H1 (cell line): ENCODE results near the gene EEF1AKMT3. TPM values are rescaled to one million over a fixed set of nuclear protein-coding genes. Genes with fewer than 3 reads are reported as not detected.

ENCODE experiments used
- CTCF ChIA-PET: fragments of 300-600 bp; sonication (Branson Sonifier 250); formaldehyde crosslinking; loops from one replicate; lab custom pipeline; 2021; ENCODE audit not compliant: partially characterized antibody; lab: Charles Lee
- POLR2A ChIA-PET: fragments of 300-600 bp; sonication (Branson Sonifier 250); formaldehyde crosslinking; loops from one replicate; lab custom pipeline; 2021; ENCODE audit warnings: inconsistent platforms; ENCODE audit not compliant: partially characterized antibody; lab: Charles Lee
- DNase-seq, 2 experiments: peaks; one replicate each; pipeline versions ENCODE4 v3.0.0 to v3.0.0-alpha.2; 2010 to 2022; ENCODE audit warnings: low spot score in 2 of 2, low read depth in 1 of 2, mixed read lengths in 1 of 2
- FAIRE-seq: peaks from 2 replicates; lab custom pipeline; 2011; peaks lifted over from hg19 to GRCh38; lab: Jason Lieb, UNC
- H2AFZ ChIP-seq: 2 replicates; pipeline ENCODE4 v1.8.1; 2012; ENCODE audit warnings: low read length, inconsistent platforms
- H2AK5ac ChIP-seq: 2 replicates; pipeline ENCODE4 v1.6.1; 2013; ENCODE audit warnings: low read depth, low read length
- H2BK120ac ChIP-seq: replicated peaks from 2 replicates; pipeline ENCODE3; 2013; ENCODE audit warnings: low read depth, low read length, inconsistent platforms
- H2BK12ac ChIP-seq: 2 replicates; pipeline ENCODE4 v1.6.1; 2013; ENCODE audit warnings: low read depth, low read length
- H2BK15ac ChIP-seq: 2 replicates; pipeline ENCODE4 v1.6.1; 2013; ENCODE audit warnings: low read length
- H2BK20ac ChIP-seq: 2 replicates; pipeline ENCODE4 v1.6.1; 2013; ENCODE audit warnings: low read length
- H2BK5ac ChIP-seq: 2 replicates; pipeline ENCODE4 v1.6.1; 2013; ENCODE audit warnings: low read depth, low read length
- H3K14ac ChIP-seq: 2 replicates; pipeline ENCODE4 v1.6.1; 2013; ENCODE audit warnings: inconsistent platforms; ENCODE audit not compliant: insufficient read length
- H3K18ac ChIP-seq: 2 replicates; pipeline ENCODE4 v1.6.1; 2013; ENCODE audit warnings: low read length; ENCODE audit errors: extremely low read depth
- H3K23ac ChIP-seq: 2 replicates; pipeline ENCODE4 v1.6.1; 2013; ENCODE audit warnings: inconsistent platforms; ENCODE audit not compliant: insufficient read length
- H3K23me2 ChIP-seq: 2 replicates; pipeline ENCODE4 v1.6.1; 2013; ENCODE audit warnings: low read depth, low read length
- H3K27ac ChIP-seq: 2 replicates; pipeline ENCODE4 v1.6.1; 2011; ENCODE audit warnings: low read depth, low read length, inconsistent platforms
- H3K27me3 ChIP-seq, 4 experiments: replicated peaks in 1 of 4; 1 replicate in 1 of 4; 2 replicates in 3 of 4; pipeline versions ENCODE4 v1.6.1 to v1.8.1; 2011 to 2013; ENCODE audit warnings: low read length in 3 of 4, mild to moderate bottlenecking in 3 of 4, inconsistent platforms in 2 of 4, mixed read lengths in 2 of 4, moderate library complexity in 1 of 4; ENCODE audit not compliant: control insufficient read depth in 3 of 4, insufficient read depth in 3 of 4; ENCODE audit errors: extremely low read depth in 1 of 4
- H3K36me3 ChIP-seq, 4 experiments: 2 replicates each; pipeline versions ENCODE4 v1.6.1 to v1.8.1; 2011 to 2013; ENCODE audit warnings: mild to moderate bottlenecking in 4 of 4, low read length in 3 of 4, moderate library complexity in 2 of 4, control low read depth in 1 of 4, inconsistent platforms in 1 of 4; ENCODE audit not compliant: insufficient read depth in 4 of 4, control insufficient read depth in 2 of 4
- H3K4ac ChIP-seq: replicated peaks from 2 replicates; pipeline ENCODE3; 2013; ENCODE audit warnings: low read length, low read depth, mixed read lengths, inconsistent platforms; ENCODE audit not compliant: insufficient read length
- H3K4me1 ChIP-seq, 4 experiments: replicated peaks in 1 of 4; 1 replicate in 1 of 4; 2 replicates in 3 of 4; pipeline versions ENCODE4 v1.6.1 to v1.8.1; 2011 to 2013; ENCODE audit warnings: low read length in 3 of 4, inconsistent platforms in 2 of 4, mixed read lengths in 1 of 4; ENCODE audit not compliant: insufficient read depth in 4 of 4, control insufficient read depth in 3 of 4
- H3K4me2 ChIP-seq, 2 experiments: 2 replicates each; pipeline versions ENCODE4 v1.6.1 to v1.8.1; 2011 to 2013; ENCODE audit warnings: low read depth in 2 of 2, low read length in 2 of 2, control low read depth in 1 of 2, inconsistent platforms in 1 of 2, mild to moderate bottlenecking in 1 of 2; ENCODE audit not compliant: insufficient read depth in 1 of 2
- H3K4me3 ChIP-seq, 4 experiments: fragments of 200-600, 300-600 bp in 1 of 4; sonication (generic), shearing (Covaris generic), sonication (Bioruptor Twin) in 1 of 4; 2 replicates each; pipeline versions ENCODE4 v1.5.1 to v1.8.1; 2011 to 2016; ENCODE audit warnings: low read length in 4 of 4, low read depth in 3 of 4, control low read depth in 2 of 4, inconsistent platforms in 2 of 4, mild to moderate bottlenecking in 2 of 4, mixed read lengths in 1 of 4, moderate library complexity in 1 of 4; ENCODE audit not compliant: insufficient read depth in 2 of 4; ENCODE audit errors: extremely low read depth in 1 of 4
- H3K56ac ChIP-seq: replicated peaks from 2 replicates; pipeline ENCODE3; 2013; ENCODE audit warnings: low read depth, mild to moderate bottlenecking, mixed read lengths, low read length, inconsistent platforms; ENCODE audit not compliant: insufficient read length
- H3K79me1 ChIP-seq: 2 replicates; pipeline ENCODE4 v1.6.1; 2013; ENCODE audit warnings: low read depth, low read length, control low read depth
- H3K79me2 ChIP-seq, 2 experiments: 2 replicates each; pipeline versions ENCODE4 v1.6.1 to v1.8.1; 2012 to 2013; ENCODE audit warnings: low read length in 2 of 2, mild to moderate bottlenecking in 2 of 2, inconsistent platforms in 1 of 2; ENCODE audit not compliant: insufficient read depth in 2 of 2, control insufficient read depth in 1 of 2
- H3K9ac ChIP-seq, 4 experiments: replicated peaks in 1 of 4; 1 replicate in 1 of 4; 2 replicates in 3 of 4; pipeline versions ENCODE4 v1.6.1 to v1.8.1; 2011 to 2013; ENCODE audit warnings: low read depth in 3 of 4, low read length in 3 of 4, control low read depth in 2 of 4, mild to moderate bottlenecking in 2 of 4, moderate library complexity in 2 of 4, inconsistent platforms in 1 of 4; ENCODE audit errors: extremely low read depth in 1 of 4
- H3K9me3 ChIP-seq, 2 experiments: 2 replicates each; pipeline versions ENCODE4 v1.6.1 to v1.8.1; 2012 to 2013; ENCODE audit warnings: mild to moderate bottlenecking in 2 of 2, moderate library complexity in 2 of 2, control low read depth in 1 of 2, inconsistent platforms in 1 of 2, low read depth in 1 of 2, low read length in 1 of 2, mixed read lengths in 1 of 2; ENCODE audit not compliant: insufficient read depth in 2 of 2
- H4K20me1 ChIP-seq, 2 experiments: replicated peaks in 1 of 2; 2 replicates each; pipeline versions ENCODE3 to v1.8.1; 2011 to 2013; ENCODE audit warnings: inconsistent platforms in 2 of 2, low read length in 2 of 2, mild to moderate bottlenecking in 1 of 2; ENCODE audit not compliant: insufficient read depth in 2 of 2, control insufficient read depth in 1 of 2
- H4K5ac ChIP-seq: 2 replicates; pipeline ENCODE4 v1.6.1; 2013; ENCODE audit warnings: low read length, low read depth, mixed read lengths, inconsistent platforms; ENCODE audit not compliant: insufficient read length
- H4K8ac ChIP-seq: 2 replicates; pipeline ENCODE4 v1.8.0; 2013; ENCODE audit warnings: mild to moderate bottlenecking, moderate library complexity, low read length, inconsistent platforms; ENCODE audit not compliant: insufficient read depth; ENCODE audit errors: extremely low read depth
- H4K91ac ChIP-seq: replicated peaks from 2 replicates; pipeline ENCODE3; 2013; ENCODE audit warnings: low read length, mixed read lengths, inconsistent platforms; ENCODE audit not compliant: insufficient read length
- CBX5 ChIP-seq: fragments of 300-800, 300-1000 bp; sonication (generic); IDR thresholded peaks from 2 replicates; pipeline ENCODE4 v1.7.1; 2016; ENCODE audit warnings: antibody characterized with exemption, low read length, low read depth
- CEBPB ChIP-seq: IDR thresholded peaks from 2 replicates; pipeline ENCODE4 v1.6.1; 2012; ENCODE audit warnings: low read depth, low read length
- CTBP2 ChIP-seq: IDR thresholded peaks from 2 replicates; pipeline ENCODE4 v1.7.0; 2011; ENCODE audit warnings: borderline replicate concordance, mild to moderate bottlenecking, moderate library complexity, mixed read lengths, low read length; ENCODE audit not compliant: insufficient read depth, insufficient read length
- HDAC6 ChIP-seq: IDR thresholded peaks from one replicate; pipeline ENCODE4 v1.7.1; 2012; ENCODE audit warnings: low read depth, mild to moderate bottlenecking, inconsistent platforms, low read length, moderate library complexity
- TBP ChIP-seq: IDR thresholded peaks from 2 replicates; pipeline ENCODE4 v1.6.1; 2011; ENCODE audit warnings: low read depth, low read length, improper control_type of control experiment
- WGBS, 2 experiments: shearing (Covaris generic) in 1 of 2; methylation state at CpG; one replicate each; pipeline versions ENCODE4 v1.1.6 to v1.1.7; 2013 to 2015; ENCODE audit warnings: low lambda C conversion rate in 2 of 2, mixed read lengths in 2 of 2, inconsistent platforms in 1 of 2, low coverage in 1 of 2, missing lambda C conversion rate in 1 of 2; ENCODE audit not compliant: insufficient replicate concordance in 2 of 2, insufficient coverage in 1 of 2, insufficient read length in 1 of 2; ENCODE audit errors: extremely low coverage in 1 of 2, missing lambda C conversion rate in 1 of 2; 5-methylcytosine and 5-hydroxymethylcytosine counted together
- polyA plus RNA-seq, 7 experiments: library from polyadenylated mRNA; depleted of rRNA in 3 of 7; stranded (reverse) in 5 of 7; unstranded in 2 of 7; fragments of >200 nt in 5 of 7; fragments of 200-250 nt in 2 of 7; gene quantifications; 1 replicate in 5 of 7; 2 replicates in 1 of 7; 4 replicates in 1 of 7; pipeline versions ENCODE4 v1.2.1 to v1.2.3, GENCODE V29; 2011 to 2013; ENCODE audit warnings: missing spikeins in 2 of 7, mixed read lengths in 2 of 7
- total RNA-seq: library from RNA; stranded (reverse); fragmentation: NEBNext Ultra II Directional; extraction: Animal tissue kit (Norgen Biotek cat#: 25700); gene quantifications from 2 replicates; pipeline ENCODE4 v1.2.1, GENCODE V29; 2021

The EEF1AKMT3 gene
- total and polyA plus RNA-seq, 2 of the 8 experiments (the other 6 are each of a cell fraction or from before 2014, with no cell fraction given) = 3.1 to 4.4 TPM

GRCh38 chr12:57807285-57807684 lies 34.9 kb downstream of the EEF1AKMT3 start:
- Histone ChIP-seq H2BK20ac (no peak overlapping the region), H3K56ac (no peak overlapping the region), H3K79me2 (no peaks in the 10 kb centered on the region), H3K9ac (no peak overlapping the region), H3K36me3 (peaks cover 0 to 3% (median 0%) of the 10 kb centered on the region in 4 experiments; a peak in 3 of 8 replicates), H2AFZ (no peak overlapping the region), H2BK5ac (no peak overlapping the region), H4K5ac (no peak overlapping the region), H3K18ac (no peak overlapping the region), H3K9me3 (no peaks in the 10 kb centered on the region), H3K79me1 (no peaks in the 10 kb centered on the region), H3K4me3 (no peak overlapping the region), H3K27me3 (no peaks in the 10 kb centered on the region), H2BK12ac (no peak overlapping the region), H3K4ac (no peak overlapping the region), H3K4me2 (no peak overlapping the region), H2BK15ac (no peak overlapping the region), H3K23me2 (no peaks in the 10 kb centered on the region), H4K91ac (no peak overlapping the region), H2BK120ac (no peak overlapping the region), H3K27ac (no peak overlapping the region), H3K4me1 (peaks cover 0 to 2% (median under 1%) of the 10 kb centered on the region in 4 experiments; a peak in 1 of 7 replicates), H4K8ac (no peak overlapping the region; the same call in 1 of the 2 replicates), H3K14ac (no peak overlapping the region), H3K23ac (no peak overlapping the region), H4K20me1 (no peaks in the 10 kb centered on the region), H2AK5ac (no peak overlapping the region)
- 86% methylated on average over 9 of the region's 9 CpGs; no CpG with 5 or more reads in 1 of the 2 experiments for WGBS, 2 experiments
- ChIA-PET POLR2A (interaction anchor here (0.9 to 1.8 kb wide), 9 partner anchors 11 to 101 kb away, joined by 3 to 6 read pairs (median 4); partner anchors contain the start of genes AVIL, EEF1AKMT3 and METTL1), CTCF (interaction anchor here (0.7 to 1.7 kb wide), 6 partner anchors 8 to 99 kb away, joined by 3 to 7 read pairs (median 3); no protein-coding TSS in a partner anchor)
- no peak for DNase-seq
- no peak for FAIRE-seq
- TF ChIP-seq CBX5 (no peak), CEBPB (no peak), CTBP2 (no peak), HDAC6 (no peak), TBP (no peak)
